Neuronal stem cell (in vitro differentiated cells): ENCODE data around the gene OTX1.
A peak's percentile ranks its signal among the peaks of the same experiment; 100 is the strongest.

Experiments used
- DNase-seq: peaks from one replicate; pipeline ENCODE4 v3.0.0-alpha.2; 2013; ENCODE audit warnings: low spot score
- H2AFZ ChIP-seq: one replicate; pipeline ENCODE4 v1.6.1; 2013; ENCODE audit warnings: mild to moderate bottlenecking, low read length, inconsistent platforms
- H2AK5ac ChIP-seq: 2 replicates; pipeline ENCODE4 v1.6.1; 2013; ENCODE audit warnings: low read depth, mild to moderate bottlenecking, inconsistent platforms, low read length, moderate library complexity, mixed read lengths
- H2BK120ac ChIP-seq: 2 replicates; pipeline ENCODE4 v1.6.1; 2013; ENCODE audit warnings: low read depth, mild to moderate bottlenecking, inconsistent platforms, low read length, moderate library complexity, mixed read lengths
- H2BK12ac ChIP-seq: one replicate; pipeline ENCODE4 v1.6.1; 2013; ENCODE audit warnings: low read length, inconsistent platforms
- H2BK15ac ChIP-seq: 2 replicates; pipeline ENCODE4 v1.6.1; 2013; ENCODE audit warnings: mild to moderate bottlenecking, low read length, inconsistent platforms, mixed read lengths
- H2BK5ac ChIP-seq: one replicate; pipeline ENCODE4 v1.6.1; 2013; ENCODE audit warnings: inconsistent platforms, mild to moderate bottlenecking, low read length, moderate library complexity
- H3K14ac ChIP-seq: one replicate; pipeline ENCODE4 v1.6.1; 2013; ENCODE audit warnings: low read length, inconsistent platforms
- H3K18ac ChIP-seq: 2 replicates; pipeline ENCODE4 v1.6.1; 2013; ENCODE audit warnings: low read length, inconsistent platforms
- H3K23ac ChIP-seq: 2 replicates; pipeline ENCODE4 v1.6.1; 2013; ENCODE audit warnings: low read depth, mild to moderate bottlenecking, mixed read lengths, low read length, inconsistent platforms; ENCODE audit not compliant: poor library complexity
- H3K27ac ChIP-seq: replicated peaks from 3 replicates; pipeline ENCODE4 v1.5.1; 2013; ENCODE audit warnings: low read length, inconsistent platforms
- H3K27me3 ChIP-seq, 3 experiments: 2 replicates each; pipeline ENCODE4 v1.6.1; 2013; ENCODE audit warnings: low read length in 3 of 3, mild to moderate bottlenecking in 2 of 3, inconsistent platforms in 1 of 3, low read depth in 1 of 3, mixed read lengths in 1 of 3, moderate library complexity in 1 of 3; ENCODE audit not compliant: control insufficient read depth in 3 of 3, insufficient read depth in 3 of 3
- H3K36me3 ChIP-seq, 2 donors: replicated peaks in 1 of 2; 2 replicates each; pipeline ENCODE4 v1.6.1; 2013; ENCODE audit warnings: low read length in 2 of 2; ENCODE audit not compliant: control insufficient read depth in 2 of 2, insufficient read depth in 2 of 2
- H3K4ac ChIP-seq: 2 replicates; pipeline ENCODE4 v1.6.1; 2013; ENCODE audit warnings: inconsistent platforms, mild to moderate bottlenecking, low read length, moderate library complexity
- H3K4me1 ChIP-seq, 2 donors: 1 replicate in 1 of 2; 2 replicates in 1 of 2; pipeline ENCODE4 v1.6.1; 2013; ENCODE audit warnings: low read length in 2 of 2, low read depth in 1 of 2; ENCODE audit not compliant: control insufficient read depth in 2 of 2, insufficient read depth in 1 of 2
- H3K4me2 ChIP-seq: one replicate; pipeline ENCODE4 v1.6.1; 2013; ENCODE audit warnings: mild to moderate bottlenecking, low read length, inconsistent platforms; ENCODE audit not compliant: insufficient read depth, poor library complexity, severe bottlenecking
- H3K4me3 ChIP-seq, 2 donors: 2 replicates each; pipeline ENCODE4 v1.5.1; 2013; ENCODE audit warnings: low read length in 2 of 2, mild to moderate bottlenecking in 2 of 2, inconsistent platforms in 1 of 2, moderate library complexity in 1 of 2
- H3K79me1 ChIP-seq: one replicate; pipeline ENCODE4 v1.6.1; 2013; ENCODE audit warnings: low read depth, mild to moderate bottlenecking, inconsistent platforms, low read length, moderate library complexity
- H3K9ac ChIP-seq: one replicate; pipeline ENCODE4 v1.6.1; 2013; ENCODE audit warnings: mild to moderate bottlenecking, low read depth, low read length, inconsistent platforms; ENCODE audit not compliant: poor library complexity
- H3K9me3 ChIP-seq, 2 donors: replicated peaks in 1 of 2; 2 replicates each; pipeline versions ENCODE3 to v1.6.1; 2013; ENCODE audit warnings: low read length in 2 of 2, mild to moderate bottlenecking in 2 of 2, inconsistent platforms in 1 of 2, low read depth in 1 of 2, mixed read lengths in 1 of 2, moderate library complexity in 1 of 2; ENCODE audit not compliant: control insufficient read depth in 2 of 2, insufficient read depth in 1 of 2
- H4K8ac ChIP-seq: one replicate; pipeline ENCODE4 v1.6.1; 2013; ENCODE audit warnings: low read depth, mild to moderate bottlenecking, inconsistent platforms, low read length, moderate library complexity
- H4K91ac ChIP-seq: one replicate; pipeline ENCODE4 v1.6.1; 2013; ENCODE audit warnings: low read length, low read depth, mild to moderate bottlenecking, inconsistent platforms; ENCODE audit not compliant: poor library complexity
- WGBS, 2 donors: extraction: QIAGEN DNeasy Blood & Tissue Kit; methylation state at CpG; one replicate each; pipeline ENCODE4 v1.1.7; 2013; ENCODE audit warnings: missing lambda C conversion rate in 2 of 2, mixed read lengths in 1 of 2; ENCODE audit not compliant: insufficient read length in 2 of 2, insufficient replicate concordance in 1 of 2; ENCODE audit errors: extremely low coverage in 2 of 2; 5-methylcytosine and 5-hydroxymethylcytosine counted together

The OTX1 gene

GRCh38 chr2:63035660-63036059 is 15.0 kb upstream of the OTX1 start:
- no peak overlapping the region for H3K23ac ChIP-seq
- no peak overlapping the region for H4K91ac ChIP-seq
- H2BK120ac ChIP-seq: no peak overlapping the region
- H3K36me3 ChIP-seq: no peaks in the 10 kb centered on the region
- no peak for DNase-seq
- H2BK12ac ChIP-seq: no peak overlapping the region
- H2BK5ac ChIP-seq: no peak overlapping the region
- H3K14ac ChIP-seq: no peak overlapping the region
- no peak overlapping the region for H2BK15ac ChIP-seq
- H3K9me3 ChIP-seq: no peaks in the 10 kb centered on the region
- H3K4me3 ChIP-seq: no peak overlapping the region
- no CpG with 5 or more reads among the region's 4 CpGs for WGBS, 2 donors
- H2AFZ ChIP-seq: no peak overlapping the region
- H3K4me2 ChIP-seq: no peak overlapping the region
- no peak overlapping the region for H4K8ac ChIP-seq
- H3K79me1 ChIP-seq: no peaks in the 10 kb centered on the region
- no peak overlapping the region for H3K9ac ChIP-seq
- no peak overlapping the region for H3K4ac ChIP-seq
- no peaks in the 10 kb centered on the region for H3K4me1 ChIP-seq
- H3K27me3 ChIP-seq: no peaks in the 10 kb centered on the region
- no peak overlapping the region for H3K18ac ChIP-seq
- no peak overlapping the region for H2AK5ac ChIP-seq
- H3K27ac ChIP-seq: peak overlapping the region; percentile 43

- H2BK120ac ChIP-seq: no peak overlapping the region
- no peak overlapping the region for H4K8ac ChIP-seq
- H3K27ac ChIP-seq: no peak overlapping the region
- H3K4ac ChIP-seq: no peak overlapping the region
- H3K4me1 ChIP-seq: peaks cover 0 to 3% of the 10 kb centered on the region in 2 donors
- H3K4me3 ChIP-seq: no peak overlapping the region
- no peak overlapping the region for H2AK5ac ChIP-seq
- H2AFZ ChIP-seq: no peak overlapping the region
- WGBS, 2 donors: no CpG with 5 or more reads among the region's 4 CpGs
- H2BK12ac ChIP-seq: no peak overlapping the region
- no peak overlapping the region for H3K4me2 ChIP-seq
- DNase-seq: no peak
- H2BK5ac ChIP-seq: no peak overlapping the region
- H3K23ac ChIP-seq: no peak overlapping the region
- no peaks in the 10 kb centered on the region for H3K79me1 ChIP-seq
- no peak overlapping the region for H3K14ac ChIP-seq
- no peaks in the 10 kb centered on the region for H3K36me3 ChIP-seq
- no peak overlapping the region for H2BK15ac ChIP-seq
- no peaks in the 10 kb centered on the region for H3K9me3 ChIP-seq
- H4K91ac ChIP-seq: no peak overlapping the region
- H3K9ac ChIP-seq: no peak overlapping the region
- no peak overlapping the region for H3K18ac ChIP-seq
- no peaks in the 10 kb centered on the region for H3K27me3 ChIP-seq
These were observed 12.6 kb upstream of the OTX1 start for GRCh38 chr2:63038034-63038433.

- Histone ChIP-seq H4K8ac (no peak overlapping the region), H2AK5ac (no peak overlapping the region), H2BK15ac (no peak overlapping the region), H4K91ac (no peak overlapping the region), H3K27me3 (peaks cover 0 to 7% (median 4%) of the 10 kb centered on the region in 3 experiments), H3K79me1 (no peaks in the 10 kb centered on the region), H2BK120ac (no peak overlapping the region), H3K36me3 (peaks cover 0 to 3% of the 10 kb centered on the region in 2 donors), H3K27ac (no peak overlapping the region), H3K14ac (no peak overlapping the region), H3K4ac (no peak overlapping the region), H3K9me3 (no peaks in the 10 kb centered on the region), H2AFZ (no peak overlapping the region), H3K4me1 (peaks cover 9 to 17% of the 10 kb centered on the region in 2 donors), H3K9ac (no peak overlapping the region), H3K4me3 (no peak overlapping the region), H3K23ac (no peak overlapping the region), H3K18ac (no peak overlapping the region), H2BK12ac (no peak overlapping the region), H2BK5ac (no peak overlapping the region), H3K4me2 (no peak overlapping the region)
- no peak for DNase-seq
- no CpG with 5 or more reads among the region's 1 CpG for WGBS, 2 donors
These were observed 10.0 kb upstream of the OTX1 start for GRCh38 chr2:63040586-63040985.

GRCh38 chr2:63041592-63041991 is 9.0 kb upstream of the OTX1 start:
- H3K79me1 ChIP-seq: no peaks in the 10 kb centered on the region
- no peak overlapping the region for H3K9ac ChIP-seq
- no peak overlapping the region for H3K4me3 ChIP-seq
- H3K36me3 ChIP-seq: peaks cover 0 to 5% of the 10 kb centered on the region in 2 donors
- no peak overlapping the region for H2AFZ ChIP-seq
- H3K4me2 ChIP-seq: no peak overlapping the region
- no peak overlapping the region for H3K18ac ChIP-seq
- no peak for DNase-seq
- no peak overlapping the region for H4K8ac ChIP-seq
- no peak overlapping the region for H3K14ac ChIP-seq
- no peak overlapping the region for H4K91ac ChIP-seq
- H2BK5ac ChIP-seq: no peak overlapping the region
- H3K23ac ChIP-seq: no peak overlapping the region
- H2AK5ac ChIP-seq: no peak overlapping the region
- H3K27ac ChIP-seq: no peak overlapping the region
- H3K4me1 ChIP-seq: peaks cover 9 to 20% of the 10 kb centered on the region in 2 donors
- H2BK12ac ChIP-seq: no peak overlapping the region
- no peak overlapping the region for H2BK15ac ChIP-seq
- H3K4ac ChIP-seq: no peak overlapping the region
- H2BK120ac ChIP-seq: no peak overlapping the region
- no peaks in the 10 kb centered on the region for H3K9me3 ChIP-seq
- WGBS, 2 donors: no CpG with 5 or more reads among the region's 1 CpG
- peaks cover 0 to 17% (median 9%) of the 10 kb centered on the region in 3 experiments for H3K27me3 ChIP-seq
